Esophagus (tissue), 2 donors: Measurements from ENCODE around the gene FBXL12. TPM values are rescaled to one million over a fixed set of nuclear protein-coding genes. Genes with fewer than 3 reads are reported as not detected.
"Not testable (repeated sequence)": the region's sequence is repeated elsewhere in the genome, so short reads cannot be mapped to it uniquely, and the experiment has no call there.

Experiments
- H3K27ac ChIP-seq, 2 donors: one replicate each; pipeline ENCODE4 v1.5.1; 2013; ENCODE audit warnings: low read depth in 2 of 2, mild to moderate bottlenecking in 2 of 2, inconsistent platforms in 1 of 2, low read length in 1 of 2, moderate library complexity in 1 of 2
- H3K27me3 ChIP-seq, 2 donors: one replicate each; pipeline ENCODE4 v1.6.1; 2013; ENCODE audit warnings: low read length in 2 of 2, control low read depth in 1 of 2, mild to moderate bottlenecking in 1 of 2; ENCODE audit not compliant: insufficient read depth in 2 of 2, control insufficient read depth in 1 of 2
- H3K36me3 ChIP-seq, 2 donors: one replicate each; pipeline ENCODE4 v1.6.1; 2013; ENCODE audit warnings: low read length in 1 of 2; ENCODE audit not compliant: control insufficient read depth in 2 of 2, insufficient read depth in 2 of 2
- H3K4me1 ChIP-seq, 2 donors: one replicate each; pipeline ENCODE4 v1.6.1; 2013; ENCODE audit warnings: low read length in 1 of 2; ENCODE audit not compliant: control insufficient read depth in 2 of 2, insufficient read depth in 2 of 2
- H3K4me3 ChIP-seq, 2 donors: one replicate each; pipeline ENCODE4 v1.5.1; 2013; ENCODE audit warnings: low read length in 2 of 2, mild to moderate bottlenecking in 2 of 2, low read depth in 1 of 2, moderate library complexity in 1 of 2
- H3K9me3 ChIP-seq, 2 donors: one replicate each; pipeline ENCODE4 v1.6.1; 2013; ENCODE audit warnings: mild to moderate bottlenecking in 2 of 2, low read depth in 1 of 2, low read length in 1 of 2, moderate library complexity in 1 of 2; ENCODE audit not compliant: control insufficient read depth in 2 of 2, insufficient read depth in 1 of 2
- WGBS, 2 donors: extraction: QIAGEN DNeasy Blood & Tissue Kit; methylation state at CpG; one replicate each; pipeline ENCODE4 v1.1.7; 2013; 5-methylcytosine and 5-hydroxymethylcytosine counted together
- polyA plus RNA-seq, 2 donors: library from polyadenylated mRNA; stranded (reverse); fragments of 200-250 nt; gene quantifications; one replicate each; pipeline ENCODE4 v1.2.3, GENCODE V29; 2013
- donor health status: healthy with polysubstance abuse.
- donor health status: Bipolar disorder and iron deficiency.

The FBXL12 gene
- polyA plus RNA-seq, 2 donors = 14.8 to 15.3 TPM

DNA sequence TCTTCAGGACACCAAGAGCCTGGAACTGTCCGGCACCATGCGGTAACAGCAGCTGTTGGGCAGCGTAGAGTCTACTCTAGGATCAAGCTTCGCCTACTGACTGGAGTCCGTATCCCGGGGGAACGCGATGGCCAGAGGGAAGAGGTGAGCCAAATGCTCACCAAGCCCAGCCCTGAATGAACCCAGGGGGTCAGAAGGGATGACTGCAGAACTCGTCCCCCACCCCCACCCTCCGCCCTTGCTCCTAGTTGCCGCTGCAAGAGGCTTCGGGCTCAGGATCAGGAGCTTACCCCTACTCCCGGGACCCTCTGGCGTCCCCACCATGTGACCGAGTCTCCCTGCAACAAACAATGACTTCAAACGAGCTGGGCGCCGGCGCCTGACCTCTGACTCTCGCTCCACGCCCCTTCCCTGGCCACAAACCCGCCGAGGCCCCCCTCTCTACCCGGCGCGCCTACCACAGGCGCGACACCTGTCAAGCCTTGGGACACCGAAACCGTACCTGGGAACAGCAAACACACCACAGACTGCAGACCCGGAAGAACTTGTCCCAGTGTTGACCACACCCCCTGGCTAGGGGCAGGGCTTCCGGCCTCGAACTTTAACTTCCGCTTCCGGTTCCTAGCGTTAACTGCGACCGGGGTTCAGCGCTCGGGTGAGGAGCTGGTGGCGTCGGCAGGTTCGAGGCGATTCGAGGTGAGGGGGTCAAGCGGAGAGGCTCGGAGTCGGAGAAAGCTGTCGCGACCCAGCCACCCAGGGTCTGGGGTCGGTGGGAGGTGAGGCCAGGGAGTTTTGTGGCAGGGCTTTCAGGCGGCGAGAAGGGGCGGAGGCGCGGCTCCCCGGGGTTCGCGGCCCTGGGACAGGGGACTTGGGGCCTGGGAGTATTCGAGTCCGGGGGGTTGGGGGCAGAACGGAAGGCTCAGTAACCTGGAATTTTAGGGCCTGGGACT, 8.7 kb upstream of the FBXL12 start, which contains the start of gene UBL5:
Gene UBL5 (plus strand): TSS at position 630 of the 950 bp plus-strand sequence. CDS start 420 bp downstream, outside the sequence.
- Histone ChIP-seq H3K4me3 (peak within 1 kb of the TSS; percentile 85 to 94), H3K4me1 (peaks cover 0 to 4% of the 10 kb centered on the region in 2 donors), H3K9me3 (no peaks in the 10 kb centered on the region), H3K36me3 (peaks cover 0 to 4% of the 10 kb centered on the region in 2 donors), H3K27me3 (no peaks in the 10 kb centered on the region), H3K27ac (peak within 1 kb of the TSS; percentile 90 to 93)
- WGBS, 2 donors = 0% methylated on average over 62 of the region's 62 CpGs

DNA sequence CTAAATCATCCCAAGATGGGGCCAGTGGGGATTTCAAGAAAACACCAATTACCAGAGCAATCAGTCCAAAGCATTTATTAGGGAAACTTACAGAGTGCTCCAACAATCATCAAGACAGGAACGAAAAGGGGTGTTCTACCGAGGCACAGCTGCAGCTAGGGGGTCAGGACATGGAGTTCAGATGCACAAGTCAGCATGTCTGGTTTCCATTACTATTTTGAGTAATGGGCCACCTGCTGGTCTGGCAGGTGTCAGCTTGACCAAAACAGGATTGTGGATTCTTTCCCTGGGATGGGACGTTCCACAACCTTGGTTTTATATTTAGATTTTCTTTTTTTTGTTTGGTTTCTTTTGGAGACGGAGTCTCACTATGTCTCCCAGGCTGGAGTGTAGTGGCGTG, 4.9 kb upstream of the FBXL12 start:
- no peak overlapping the region for H3K27ac ChIP-seq
- no peaks in the 10 kb centered on the region for H3K27me3 ChIP-seq
- H3K4me3 ChIP-seq = no peak overlapping the region
- H3K4me1 ChIP-seq = peaks cover 0 to 4% of the 10 kb centered on the region in 2 donors
- H3K36me3 ChIP-seq = no peaks in the 10 kb centered on the region
- 88% methylated on average over 5 of the region's 5 CpGs for WGBS, 2 donors
- H3K9me3 ChIP-seq = no peaks in the 10 kb centered on the region

DNA sequence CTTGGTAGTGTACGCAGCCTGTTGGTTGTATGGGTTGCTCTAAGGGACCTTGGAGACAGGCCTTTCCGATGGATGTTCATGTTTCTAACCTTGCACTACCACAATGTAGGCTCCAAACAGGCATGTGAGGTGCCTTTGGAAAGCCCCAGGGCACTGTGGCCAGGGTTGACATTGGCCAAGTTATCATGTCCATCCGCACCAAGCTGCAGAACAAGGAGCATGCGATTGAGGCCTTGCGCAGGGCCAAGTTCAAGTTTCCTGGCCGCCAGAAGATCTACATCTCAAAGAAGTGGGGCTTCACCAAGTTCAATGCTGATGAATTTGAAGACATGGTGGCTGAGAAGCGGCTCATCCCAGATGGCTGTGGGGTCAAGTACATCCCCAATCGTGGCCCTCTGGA, 1.2 kb upstream of the FBXL12 start:
- not testable (repeated sequence) for H3K4me1 ChIP-seq, H3K27me3 ChIP-seq, H3K36me3 ChIP-seq, H3K9me3 ChIP-seq
- WGBS, 2 donors = 91 to 94% methylated on average over 8 of the region's 8 CpGs
- H3K4me3 ChIP-seq = peak overlapping the region in 1 of 2 donors; percentile 81
- peak overlapping the region; percentile 84 to 99 for H3K27ac ChIP-seq

DNA sequence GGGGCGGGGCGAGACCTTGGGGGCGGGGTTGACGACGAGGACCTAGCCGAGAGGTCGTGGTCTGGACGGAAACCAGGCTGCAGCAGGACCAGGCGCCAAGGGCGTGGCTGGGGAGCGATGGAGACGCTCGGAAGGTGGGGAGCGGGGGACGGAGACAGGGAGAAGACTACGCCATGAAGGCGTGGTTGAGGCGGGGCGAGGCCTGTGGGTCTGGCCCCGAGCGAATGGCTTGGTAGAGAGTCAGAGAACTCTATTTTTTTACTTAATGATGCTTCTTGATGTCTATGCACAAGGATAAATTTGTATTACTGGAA, 674 bp upstream of the FBXL12 start:
- H3K9me3 ChIP-seq = no peaks in the 10 kb centered on the region
- peak overlapping the region; percentile 13 to 81 for H3K4me3 ChIP-seq
- H3K36me3 ChIP-seq = no peaks in the 10 kb centered on the region
- peaks cover 0 to 3% of the 10 kb centered on the region in 2 donors for H3K4me1 ChIP-seq
- 1 to 2% methylated on average over 21 of the region's 21 CpGs for WGBS, 2 donors
- H3K27me3 ChIP-seq = no peaks in the 10 kb centered on the region
- H3K27ac ChIP-seq = peak overlapping the region; percentile 84 to 99

DNA sequence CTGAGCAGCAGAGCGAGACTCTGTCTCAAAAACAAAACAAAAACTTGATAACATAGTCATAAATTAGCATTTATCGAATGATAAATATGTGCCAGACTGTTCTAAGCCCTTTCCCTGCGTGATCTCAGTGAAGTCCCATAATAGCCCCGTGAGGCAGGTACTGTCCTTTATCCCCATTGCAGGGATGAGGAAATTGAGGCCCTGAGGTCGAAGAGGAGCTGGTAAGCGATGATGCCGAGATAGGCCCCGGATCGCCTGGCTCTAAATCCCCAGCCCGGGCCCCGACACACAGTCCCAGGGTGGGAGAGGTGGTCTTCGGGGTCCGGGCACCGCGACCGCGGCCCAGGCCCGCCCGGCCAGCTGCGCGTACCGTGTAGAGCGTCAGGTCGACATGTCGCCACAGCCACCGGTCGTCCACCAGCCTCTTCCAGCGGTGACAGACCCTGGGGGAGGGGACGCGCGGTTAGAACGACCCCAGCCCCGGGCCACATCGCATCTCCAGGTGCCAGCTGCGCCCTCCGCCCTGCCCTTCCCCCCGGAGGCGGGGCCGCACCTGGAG, 625 bp downstream of the FBXL12 start:
- Histone ChIP-seq H3K27me3 (no peaks in the 10 kb centered on the region), H3K27ac (peak overlapping the region; percentile 84 to 99), H3K4me1 (peaks cover 0 to 3% of the 10 kb centered on the region in 2 donors), H3K9me3 (no peaks in the 10 kb centered on the region), H3K36me3 (no peaks in the 10 kb centered on the region), H3K4me3 (peak overlapping the region; percentile 81 to 87)
- 4% methylated on average over 39 of the region's 39 CpGs for WGBS, 2 donors

DNA sequence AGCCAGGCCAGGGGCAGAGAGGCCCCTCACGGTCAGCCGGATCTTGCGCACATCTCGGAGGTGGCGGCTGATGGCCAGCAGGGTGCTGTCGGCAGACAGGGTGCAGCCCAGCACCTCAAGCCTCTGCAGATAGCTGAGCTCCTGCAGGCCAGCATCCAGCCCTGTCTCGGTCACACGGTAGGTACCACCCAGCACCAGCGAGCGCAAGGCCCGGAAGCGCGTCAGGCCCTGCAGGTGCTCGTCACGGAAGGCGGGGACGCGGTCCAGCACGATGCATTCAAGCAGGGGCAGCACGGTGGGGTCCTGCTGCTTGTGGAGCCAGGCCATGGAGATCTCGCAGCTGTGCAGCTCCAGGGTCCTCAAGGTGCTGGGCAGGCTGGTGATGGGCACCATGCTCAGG, 7.7 kb downstream of the FBXL12 start:
- Histone ChIP-seq H3K4me1 (no peaks in the 10 kb centered on the region), H3K27ac (no peak overlapping the region), H3K4me3 (no peak overlapping the region), H3K36me3 (peaks cover 25 to 27% of the 10 kb centered on the region in 2 donors), H3K27me3 (no peaks in the 10 kb centered on the region), H3K9me3 (no peaks in the 10 kb centered on the region)
- 97 to 98% methylated on average over 19 to 21 of the region's 21 CpGs for WGBS, 2 donors

DNA sequence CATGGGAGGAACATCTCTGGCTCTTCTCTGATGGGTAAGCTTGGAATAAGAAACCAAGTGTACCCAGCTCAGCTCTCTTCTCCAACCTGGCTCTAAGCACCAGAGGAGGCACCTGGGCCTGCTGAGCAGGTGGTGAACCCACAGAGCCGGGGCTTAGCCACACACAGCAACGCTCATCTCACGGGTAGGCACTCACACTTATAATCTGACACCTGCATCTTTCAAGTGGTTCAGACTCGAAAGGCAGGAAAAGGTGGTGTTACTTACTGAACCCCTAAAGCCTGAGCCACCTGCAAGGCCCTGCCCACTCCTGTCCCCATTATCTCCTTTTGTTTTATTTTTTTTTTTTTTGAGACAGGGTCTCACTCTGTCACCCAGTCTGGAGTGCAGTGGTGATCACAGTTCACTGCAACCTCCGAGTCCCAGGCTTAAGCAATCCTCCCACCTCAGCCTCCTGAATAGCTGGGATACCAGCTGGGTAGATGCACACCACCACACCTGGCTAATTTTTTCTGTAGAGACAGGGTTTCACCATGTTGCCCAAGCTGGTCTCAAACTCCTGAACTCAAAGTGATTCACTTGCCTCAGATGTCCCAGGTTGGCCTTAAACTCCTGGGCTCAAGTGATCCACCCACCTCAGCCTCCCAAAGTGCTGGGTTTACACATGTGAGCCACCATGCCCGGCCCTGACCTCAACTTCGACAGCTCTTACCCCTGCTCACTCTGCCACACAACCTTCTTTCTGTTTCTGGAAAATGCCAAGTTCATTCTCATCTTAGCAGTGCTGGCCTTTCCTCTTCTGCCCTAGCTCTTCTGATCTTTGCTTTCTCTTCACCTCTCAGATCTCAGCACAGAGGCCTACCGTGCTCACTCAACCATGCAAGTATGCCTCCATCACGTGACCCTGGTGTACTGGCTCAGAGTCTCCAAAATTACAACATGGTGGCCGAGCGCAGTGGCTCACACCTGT, 9.7 kb downstream of the FBXL12 start:
- no peaks in the 10 kb centered on the region for H3K27me3 ChIP-seq
- no peak overlapping the region for H3K4me3 ChIP-seq
- peaks cover 27% of the 10 kb centered on the region in 2 donors for H3K36me3 ChIP-seq
- H3K4me1 ChIP-seq = no peaks in the 10 kb centered on the region
- 86 to 88% methylated on average over 11 of the region's 11 CpGs for WGBS, 2 donors
- no peak overlapping the region for H3K27ac ChIP-seq
- no peaks in the 10 kb centered on the region for H3K9me3 ChIP-seq

DNA sequence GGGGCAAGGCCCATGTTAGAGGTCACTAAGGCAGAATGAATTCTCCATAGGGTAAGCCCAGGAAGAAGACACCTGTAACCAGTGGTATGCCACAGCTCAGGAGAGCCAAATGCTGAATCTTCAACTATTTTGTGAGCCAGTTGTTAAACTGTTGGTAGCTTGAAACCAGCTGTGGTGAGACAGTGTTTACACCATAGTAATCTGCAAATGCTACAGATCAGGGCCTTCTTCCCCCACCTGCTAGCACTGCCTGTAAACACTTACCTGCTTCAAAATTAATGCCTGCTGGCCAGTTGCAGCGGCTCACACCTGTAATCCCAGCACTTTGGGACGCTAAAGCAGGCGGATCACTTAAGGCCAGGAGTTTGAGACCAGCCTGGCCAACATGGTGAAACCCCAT, 12.1 kb downstream of the FBXL12 start:
- Histone ChIP-seq H3K36me3 (peaks cover 26 to 27% of the 10 kb centered on the region in 2 donors), H3K4me1 (no peaks in the 10 kb centered on the region), H3K27ac (no peak overlapping the region), H3K9me3 (no peaks in the 10 kb centered on the region), H3K4me3 (no peak overlapping the region), H3K27me3 (no peaks in the 10 kb centered on the region)
- 91% methylated on average over 3 of the region's 3 CpGs for WGBS, 2 donors

DNA sequence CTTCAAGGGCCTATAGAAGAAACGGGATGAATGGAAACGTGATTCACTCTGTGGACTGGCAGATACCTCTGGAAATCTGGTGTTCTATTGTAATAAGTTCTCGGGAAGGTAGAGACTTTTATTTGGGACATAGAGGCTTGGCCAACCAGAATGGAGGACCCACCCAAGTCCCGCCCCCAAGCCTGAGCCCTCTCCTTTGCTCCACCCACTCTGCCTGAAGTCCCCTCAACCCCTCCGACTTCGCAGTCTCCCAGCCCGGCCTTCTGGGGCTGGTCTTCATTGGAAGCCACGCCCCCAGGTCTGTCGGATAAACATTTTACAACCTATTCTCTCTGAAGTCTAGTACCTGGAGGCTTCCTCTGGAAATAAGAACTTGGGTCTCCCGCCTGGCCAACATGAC, 16.9 kb downstream of the FBXL12 start:
- no peaks in the 10 kb centered on the region for H3K4me1 ChIP-seq
- H3K36me3 ChIP-seq = peaks cover 0 to 3% of the 10 kb centered on the region in 2 donors
- H3K27ac ChIP-seq = no peak overlapping the region
- no peaks in the 10 kb centered on the region for H3K27me3 ChIP-seq
- H3K4me3 ChIP-seq = no peak overlapping the region
- H3K9me3 ChIP-seq = no peaks in the 10 kb centered on the region
- WGBS, 2 donors = 89 to 95% methylated on average over 10 of the region's 10 CpGs
